HepG2 (cell line): ENCODE data around the gene ATG2B. TPM values are rescaled to one million over a fixed set of nuclear protein-coding genes. Genes with fewer than 3 reads are reported as not detected.
A peak's percentile ranks its signal among the peaks of the same experiment; 100 is the strongest.

Experiments
- ATAC-seq: fragments of 200-7000 bp; cut with Tn5 transposase; 3 replicates; pipeline ENCODE4 v1.9.1; 2020; ENCODE audit warnings: mild to moderate bottlenecking, moderate library complexity
- BruUV-seq: library from RNA; stranded (reverse); fragments of 400-500 nt; replicated peaks from 2 replicates; lab custom pipeline; 2021; lab: Mats Ljungman, UMichigan
- CTCF ChIA-PET: fragments of 300-600 bp; formaldehyde crosslinking; extraction: SDS; loops from one replicate; lab custom pipeline; 2021; ENCODE audit warnings: low total read pairs, inconsistent platforms, low intra/inter-chr PET ratio; lab: Yijun Ruan, JAX
- POLR2A ChIA-PET: fragments of 350-600 bp; sonication (Branson Sonifier 250); formaldehyde crosslinking; loops from one replicate; lab custom pipeline; 2020; ENCODE audit warnings: antibody characterized with exemption, inconsistent platforms; lab: Yijun Ruan, JAX
- DNase-seq: peaks from one replicate; pipeline ENCODE4 v3.0.0-alpha.2; 2015; ENCODE audit warnings: low spot score
- FAIRE-seq: peaks from 3 replicates; lab custom pipeline; 2011; peaks lifted over from hg19 to GRCh38; lab: Jason Lieb, UNC
- H2AFZ ChIP-seq: one replicate; pipeline ENCODE4 v1.6.1; 2011; ENCODE audit warnings: low read length, inconsistent platforms
- H3K27ac ChIP-seq: fragments of 300-600 bp; 3 replicates; pipeline ENCODE4 v1.8.0; 2011; ENCODE audit warnings: mixed run types, mild to moderate bottlenecking, mixed read lengths, low read length, inconsistent platforms; ENCODE audit not compliant: insufficient read depth; ENCODE audit errors: extremely low read length
- H3K27me3 ChIP-seq, 2 experiments: fragments of 200-600 bp in 1 of 2; 2 replicates in 1 of 2; 3 replicates in 1 of 2; pipeline versions ENCODE4 v1.6.0 to v1.8.0; 2011; ENCODE audit warnings: low read length in 2 of 2, mild to moderate bottlenecking in 2 of 2, moderate library complexity in 2 of 2, inconsistent platforms in 1 of 2; ENCODE audit not compliant: insufficient read depth in 2 of 2, control insufficient read depth in 1 of 2
- H3K36me3 ChIP-seq, 2 experiments: fragments of 200-600 bp in 1 of 2; replicated peaks in 1 of 2; 2 replicates in 1 of 2; 3 replicates in 1 of 2; pipeline versions ENCODE4 v1.5.1 to v1.8.0; 2011; ENCODE audit warnings: low read length in 2 of 2, inconsistent platforms in 1 of 2; ENCODE audit not compliant: insufficient read depth in 2 of 2, control insufficient read depth in 1 of 2
- H3K4me1 ChIP-seq: 2 replicates; pipeline ENCODE4 v1.5.1; 2012; ENCODE audit warnings: low read length, inconsistent platforms; ENCODE audit not compliant: insufficient read depth
- H3K4me2 ChIP-seq: 2 replicates; pipeline ENCODE4 v1.6.0; 2011; ENCODE audit warnings: low read depth, low read length, inconsistent platforms
- H3K4me3 ChIP-seq, 3 experiments: fragments of 200-600 bp in 1 of 3; sonication (generic), shearing (Covaris generic) in 1 of 3; replicated peaks in 1 of 3; 2 replicates each; pipeline ENCODE4 v1.5.1; 2011 to 2016; ENCODE audit warnings: low read length in 3 of 3, inconsistent platforms in 2 of 3, low read depth in 2 of 3, mild to moderate bottlenecking in 2 of 3, control low read depth in 1 of 3, mixed read lengths in 1 of 3; ENCODE audit not compliant: insufficient read depth in 1 of 3
- H3K79me2 ChIP-seq: one replicate; pipeline ENCODE4 v1.6.1; 2011; ENCODE audit warnings: low read length, inconsistent platforms; ENCODE audit not compliant: insufficient read depth
- H3K9ac ChIP-seq: 2 replicates; pipeline ENCODE4 v1.6.0; 2011; ENCODE audit warnings: mild to moderate bottlenecking, low read depth, low read length, inconsistent platforms; ENCODE audit not compliant: insufficient read depth
- H3K9me3 ChIP-seq: 2 replicates; pipeline ENCODE4 v1.5.1; 2012; ENCODE audit warnings: mild to moderate bottlenecking, low read length
- H4K20me1 ChIP-seq: 2 replicates; pipeline ENCODE4 v1.6.0; 2011; ENCODE audit warnings: inconsistent platforms, mild to moderate bottlenecking, low read length, moderate library complexity; ENCODE audit not compliant: insufficient read depth
- ATF5 ChIP-seq: sonication (generic); formaldehyde crosslinking; IDR thresholded peaks from 2 replicates; pipeline ENCODE4 v1.4.0; 2020; ENCODE audit warnings: mild to moderate bottlenecking, low read depth, missing genetic modification reagents
- CTCF ChIP-seq: sonication (generic); formaldehyde crosslinking; IDR thresholded peaks from 2 replicates; pipeline ENCODE4 v1.5.0; 2020; ENCODE audit warnings: mild to moderate bottlenecking, missing genetic modification reagents, moderate library complexity
- MLX ChIP-seq: IDR thresholded peaks from 2 replicates; pipeline ENCODE4 v1.6.1; 2016
- NCOA2 ChIP-seq: sonication (generic); formaldehyde crosslinking; IDR thresholded peaks from 2 replicates; pipeline ENCODE4 v1.8.0; 2022; ENCODE audit warnings: inconsistent platforms
- STAG1 ChIP-seq: sonication (generic); formaldehyde crosslinking; IDR thresholded peaks from 2 replicates; pipeline ENCODE4 v1.4.0; 2020; ENCODE audit warnings: missing genetic modification reagents
- TEF ChIP-seq: sonication (generic); formaldehyde crosslinking; IDR thresholded peaks from 2 replicates; pipeline ENCODE4 v1.5.0; 2020; ENCODE audit warnings: missing genetic modification reagents
- TMF1 ChIP-seq: sonication (generic); formaldehyde crosslinking; IDR thresholded peaks from 2 replicates; pipeline ENCODE4 v1.8.1; 2022; ENCODE audit warnings: low read depth, missing genetic modification reagents
- USF2 ChIP-seq, 2 experiments: sonication (generic) in 1 of 2; formaldehyde crosslinking in 1 of 2; IDR thresholded peaks; 2 replicates each; pipeline versions ENCODE4 v1.5.1 to v1.6.1; 2011 to 2020; ENCODE audit warnings: borderline replicate concordance in 1 of 2, low read depth in 1 of 2, low read length in 1 of 2, mild to moderate bottlenecking in 1 of 2, missing genetic modification reagents in 1 of 2, moderate library complexity in 1 of 2
- ZBTB25 ChIP-seq: IDR thresholded peaks from 2 replicates; pipeline ENCODE4 v1.6.1; 2018; ENCODE audit warnings: missing genetic modification reagents
- ZNF770 ChIP-seq: sonication (generic); formaldehyde crosslinking; IDR thresholded peaks from 2 replicates; pipeline ENCODE4 v1.5.0; 2020; ENCODE audit warnings: mild to moderate bottlenecking, missing genetic modification reagents
- WGBS: methylation state at CpG from one replicate; pipeline ENCODE4 v1.1.6; 2017; ENCODE audit warnings: low lambda C conversion rate; 5-methylcytosine and 5-hydroxymethylcytosine counted together
- in situ Hi-C: cut with HindIII; loops from 2 replicates; pipeline ENCODE4 v1.10.0; 2017; ENCODE audit warnings: low pct_unique_long_range_greater_than_20kb; ENCODE audit not compliant: extremely low pct_ligation_motif_present
- intact Hi-C: fragments of 100-400 bp; cut with micrococcal nuclease; formaldehyde crosslinking; loops from one replicate; pipeline ENCODE4 v1.10.0; 2022; ENCODE audit not compliant: unreplicated experiment
- polyA plus RNA-seq, 8 experiments: library from polyadenylated mRNA; depleted of rRNA in 3 of 8; stranded (reverse) in 7 of 8; unstranded in 1 of 8; fragments of >200 nt; fragmentation: Illumina TruSeq in 4 of 8; extraction: Trizol in 4 of 8; gene quantifications; 2 replicates each; pipeline versions ENCODE4 v1.2.1 to v1.2.3, GENCODE V29; 2011 to 2016; ENCODE audit warnings: low read depth in 4 of 8, missing spikeins in 1 of 8, mixed read lengths in 1 of 8; ENCODE audit not compliant: insufficient read depth in 1 of 8
- total RNA-seq, 5 experiments: library from RNA; depleted of rRNA; stranded (reverse); fragments of >200 nt; fragmentation: Illumina TruSeq; extraction: Trizol; gene quantifications; 2 replicates each; pipeline ENCODE4 v1.2.3, GENCODE V29; 2016; ENCODE audit warnings: low read depth in 1 of 5

Gene ATG2B
- total and polyA plus RNA-seq, 2 of the 13 experiments (the other 11 are each of a cell fraction or from before 2014, with no cell fraction given) = 7.4 to 7.5 TPM

- TF ChIP-seq CTCF (CRISPR knock-in tag) = peak; percentile 88
- peak; percentile 85 for TF ChIP-seq STAG1
Measured at GRCh38 chr14:96275177-96276112, 87.7 kb downstream of the ATG2B start (continued).

GRCh38 chr14:96274543-96274942 is 88.6 kb downstream of the ATG2B start:
- in situ Hi-C loops = no loop called here
- H3K9me3 ChIP-seq = peaks cover 11% of the 10 kb centered on the region; the same call in 1 of the 2 replicates
- H3K27me3 ChIP-seq = no peaks in the 10 kb centered on the region
- H3K4me2 ChIP-seq = no peak overlapping the region
- H3K36me3 ChIP-seq = no peaks in the 10 kb centered on the region
- DNase-seq = no peak
- BruUV-seq = no TSS peak
- H2AFZ ChIP-seq = no peak overlapping the region
- H3K4me1 ChIP-seq = peaks cover 5% of the 10 kb centered on the region; the same call in 1 of the 2 replicates
- H3K4me3 ChIP-seq = no peak overlapping the region
- CTCF ChIA-PET = interaction anchor here (5.0 kb wide), 1 partner anchor 175 kb away, joined by 93 read pairs; no protein-coding TSS in a partner anchor
- no peak for FAIRE-seq
- no peaks in the 10 kb centered on the region for H3K79me2 ChIP-seq
- 19% methylated on average over 6 of the region's 6 CpGs for WGBS
- no peak overlapping the region for H3K9ac ChIP-seq
- no peak; the same call in 2 of the 3 replicates for ATAC-seq
- H3K27ac ChIP-seq = no peak overlapping the region
- POLR2A ChIA-PET = no interaction called here
- no peaks in the 10 kb centered on the region for H4K20me1 ChIP-seq
- intact Hi-C loops = no loop called here
- TF ChIP-seq USF2 (IDR thresholded peaks at IDR 0.05; ENCODE audit: low read depth, low read length) (no peak), USF2 (CRISPR knock-in tag; IDR thresholded peaks at IDR 0.05; ENCODE audit: borderline replicate concordance) (no peak), TEF (CRISPR knock-in tag) (no peak), ZNF770 (CRISPR knock-in tag) (no peak), NCOA2 (no peak), TMF1 (no peak), ZBTB25 (CRISPR knock-in tag) (no peak), MLX (CRISPR knock-in tag) (no peak), ATF5 (CRISPR knock-in tag) (no peak)
